ENCODE data around the gene RBMY1E.
"Not testable (repeated sequence)": the region's sequence is repeated elsewhere in the genome, so short reads cannot be mapped to it uniquely, and the experiment has no call there.

RBMY1E gene

DNA sequence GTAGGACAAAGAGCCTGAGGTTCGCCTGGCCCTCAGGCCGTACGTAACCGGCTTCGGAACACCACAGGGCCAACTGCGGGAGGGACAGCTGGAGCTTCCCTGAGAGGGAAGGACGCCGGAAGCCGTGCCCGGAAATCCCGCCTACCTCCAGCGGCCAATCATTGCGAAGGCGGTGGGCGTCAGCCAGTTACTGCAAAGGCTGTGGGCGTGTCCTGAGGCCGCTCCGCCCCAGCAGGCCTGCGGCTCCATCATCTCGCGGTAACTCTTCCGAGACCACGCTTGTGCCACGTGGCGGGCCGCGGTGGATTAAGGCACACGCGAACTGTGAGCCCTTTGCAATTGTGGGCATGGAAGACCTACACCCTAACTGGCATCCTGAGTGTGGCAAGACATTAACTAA is at the start of gene RBMY1E:
Gene RBMY1E (minus strand): TSS at position 101 of the 400 bp plus-strand sequence. CDS start 1,978 bp downstream, outside the sequence.
- not testable (repeated sequence) for DNase-seq

DNA sequence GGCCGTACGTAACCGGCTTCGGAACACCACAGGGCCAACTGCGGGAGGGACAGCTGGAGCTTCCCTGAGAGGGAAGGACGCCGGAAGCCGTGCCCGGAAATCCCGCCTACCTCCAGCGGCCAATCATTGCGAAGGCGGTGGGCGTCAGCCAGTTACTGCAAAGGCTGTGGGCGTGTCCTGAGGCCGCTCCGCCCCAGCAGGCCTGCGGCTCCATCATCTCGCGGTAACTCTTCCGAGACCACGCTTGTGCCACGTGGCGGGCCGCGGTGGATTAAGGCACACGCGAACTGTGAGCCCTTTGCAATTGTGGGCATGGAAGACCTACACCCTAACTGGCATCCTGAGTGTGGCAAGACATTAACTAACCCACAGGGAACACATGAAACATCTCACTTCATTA is 23.4 kb downstream of the RBMY1E start, which contains the start of gene RBMY1D:
Gene RBMY1D (minus strand): TSS at position 101 of the 400 bp plus-strand sequence. CDS start 2,013 bp downstream, outside the sequence.
- DNase-seq: not testable (repeated sequence)

DNA sequence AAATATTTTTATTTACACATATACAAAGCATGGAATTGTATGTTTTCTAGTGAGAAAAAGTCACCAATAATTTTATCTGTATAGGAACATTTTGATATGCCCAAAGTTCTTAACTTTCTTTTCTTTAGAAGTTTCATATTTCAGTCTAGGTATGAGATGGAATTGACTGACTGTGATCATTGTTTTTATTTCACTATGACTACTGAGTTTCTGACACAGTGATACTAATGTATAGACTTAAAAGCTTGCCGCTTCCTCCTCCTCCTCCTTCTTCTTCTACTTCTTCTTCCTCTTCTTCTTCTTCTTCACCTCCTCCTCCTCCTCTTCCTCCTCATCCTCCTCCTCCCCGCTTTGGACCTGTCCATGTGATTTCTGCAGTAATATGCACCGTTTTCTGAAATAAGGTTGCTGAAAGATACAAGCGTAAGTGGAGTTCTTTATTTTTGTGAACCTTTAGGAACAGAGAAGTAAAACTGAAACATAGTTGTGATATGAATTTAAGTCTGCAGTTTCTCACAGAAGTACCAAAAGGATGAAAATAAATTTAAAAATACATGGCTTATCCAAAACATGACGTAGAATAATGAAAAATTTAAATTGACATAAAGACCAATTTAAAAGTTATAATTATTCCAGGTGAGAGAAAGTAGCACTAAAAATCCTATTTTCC is 48.3 kb downstream of the RBMY1E start:
- not testable (repeated sequence) for DNase-seq

Measured in NCI-H1048 (cell line).